HTERT RPE-1 (cell line): ENCODE measurements around the gene STX16.

Experiments used
- in situ Hi-C: fragments of 300-500 bp; cut with MboI; formaldehyde crosslinking; loops from 4 replicates; pipeline ENCODE4 v1.14.3; 2020; ENCODE audit warnings: low sequenced_read_pairs

STX16 gene

DNA sequence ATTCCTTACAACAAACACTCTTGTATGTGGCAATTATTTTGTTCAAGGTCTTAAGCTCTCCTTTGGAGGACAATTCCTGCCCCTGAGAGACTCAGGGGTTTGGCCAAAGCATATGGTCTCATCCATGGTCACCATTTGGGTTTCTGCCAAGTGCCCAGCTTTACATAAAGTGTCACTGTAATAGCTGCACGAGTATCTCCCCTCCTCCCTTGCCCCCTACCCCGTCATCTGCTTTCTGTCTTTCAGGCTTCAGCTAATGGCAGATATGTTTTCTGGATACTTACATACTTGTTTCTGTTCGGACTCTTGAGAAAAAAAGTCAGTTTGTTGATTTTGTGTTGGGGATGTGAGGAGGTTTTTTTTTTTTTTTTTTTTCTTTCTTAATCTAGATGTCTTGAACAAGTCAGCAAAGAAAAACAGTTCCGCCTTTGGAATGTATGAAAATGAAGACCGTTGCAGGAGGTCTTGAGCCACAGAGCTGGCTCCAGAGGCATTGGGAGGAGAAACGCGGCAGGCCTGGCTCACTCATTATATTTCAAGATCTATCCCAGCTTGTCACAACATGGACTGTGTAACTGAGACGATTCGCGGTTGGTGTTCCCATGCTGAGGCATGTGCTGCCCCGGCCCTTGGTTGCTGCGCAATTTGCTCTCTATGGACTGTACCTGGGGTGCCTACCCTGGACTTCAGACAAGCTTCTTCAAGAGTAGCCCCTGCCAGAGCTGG is 32.6 kb upstream of the STX16 start:
- in situ Hi-C loops: no loop called here

GRCh38 chr20:58619077-58619863 is 31.8 kb upstream of the STX16 start:
- in situ Hi-C loops: no loop called here

DNA sequence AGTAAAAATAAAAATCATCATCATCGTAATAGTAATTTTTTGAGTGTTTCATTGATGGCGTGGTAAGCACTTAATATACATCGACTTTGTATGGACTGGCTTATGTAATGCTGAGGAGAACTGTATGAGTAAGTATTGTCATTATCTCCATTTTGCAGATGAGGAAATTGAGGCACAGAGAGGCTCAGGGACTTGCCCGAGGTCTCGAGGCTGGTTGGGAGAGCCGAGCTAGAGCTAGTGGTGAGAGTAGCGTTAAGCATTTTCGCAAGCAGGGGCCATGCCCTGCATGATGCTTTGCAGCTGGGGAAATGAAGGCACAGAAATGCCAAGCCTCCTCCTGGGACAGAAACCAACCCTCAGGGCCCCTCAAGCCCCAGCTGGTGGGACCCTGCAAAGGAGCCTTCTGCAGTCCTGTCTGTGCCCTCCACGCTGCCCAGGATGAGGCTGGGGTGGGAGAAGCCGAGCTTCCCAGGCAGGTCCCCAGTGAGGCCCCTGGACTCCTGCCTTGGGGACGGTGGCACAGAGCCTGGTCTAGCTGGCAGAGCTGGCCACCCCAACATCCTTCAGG is 31.1 kb upstream of the STX16 start:
- in situ Hi-C loops: no loop called here

- in situ Hi-C loops: no loop called here
Measured at GRCh38 chr20:58621906-58622548, 29.1 kb upstream of the STX16 start.

- in situ Hi-C loops: no loop called here
Measured at GRCh38 chr20:58622671-58623578, 28.2 kb upstream of the STX16 start.

GRCh38 chr20:58623579-58624473 is 27.3 kb upstream of the STX16 start:
- in situ Hi-C loops: no loop called here

- in situ Hi-C loops: no loop called here
Measured at GRCh38 chr20:58624687-58625086, 26.4 kb upstream of the STX16 start.

GRCh38 chr20:58625585-58625984 is 25.5 kb upstream of the STX16 start:
- in situ Hi-C loops: no loop called here

GRCh38 chr20:58626051-58626450 is 25.0 kb upstream of the STX16 start:
- in situ Hi-C loops: no loop called here

- in situ Hi-C loops: no loop called here
Measured at GRCh38 chr20:58627212-58628072, 23.6 kb upstream of the STX16 start.

DNA sequence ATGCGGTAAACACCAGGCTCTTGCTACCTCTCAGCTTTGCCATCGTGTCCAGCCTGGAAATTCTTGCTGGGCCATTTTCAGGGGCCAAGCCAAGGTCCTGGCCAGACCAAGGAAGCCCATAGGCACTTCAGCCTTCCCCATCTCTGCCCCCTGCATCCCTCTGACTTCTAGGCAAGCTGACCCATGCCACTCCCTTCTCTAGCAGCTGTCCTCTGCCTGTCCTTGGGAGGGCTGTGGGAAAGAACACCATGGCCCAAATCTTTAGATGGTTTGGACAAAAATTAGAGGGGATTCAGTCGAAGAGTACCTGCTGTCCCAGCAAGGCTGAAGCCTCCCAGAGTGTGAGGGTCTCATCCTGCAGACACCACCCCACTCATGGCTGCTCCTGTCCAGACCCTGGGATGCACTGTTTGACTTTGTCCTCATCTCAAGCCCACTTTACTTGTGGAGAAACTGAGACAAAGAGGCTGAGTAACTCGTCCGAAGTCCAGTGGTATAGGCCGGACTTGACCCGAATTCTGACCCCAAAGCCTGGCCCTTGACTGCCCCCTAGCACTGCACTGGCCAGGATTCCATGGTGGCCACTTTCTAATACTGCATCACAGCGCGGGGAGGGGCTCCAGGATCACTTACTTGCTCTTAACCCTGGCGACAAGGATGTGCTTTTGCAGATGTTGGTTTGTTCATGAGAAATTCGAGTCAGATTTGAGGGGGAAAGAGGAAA is 22.4 kb upstream of the STX16 start:
- in situ Hi-C loops: no loop called here

DNA sequence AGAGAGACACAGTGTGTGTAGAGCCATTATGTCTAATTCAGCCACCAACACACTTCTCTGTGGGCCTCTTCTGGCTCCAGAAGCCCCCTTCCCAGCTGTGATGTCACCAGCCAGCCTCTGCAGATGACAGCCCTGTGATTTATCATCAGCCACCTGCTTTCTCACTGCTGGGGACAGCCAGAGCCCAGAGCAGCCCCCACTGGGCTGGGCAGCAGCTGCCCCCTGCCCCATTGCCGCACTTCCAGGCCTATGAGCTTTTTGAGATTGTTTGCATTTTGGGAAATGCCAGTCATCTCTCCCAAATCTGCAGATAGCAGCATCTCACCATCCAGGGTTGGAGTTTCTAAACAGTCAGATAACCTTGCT is 21.9 kb upstream of the STX16 start:
- in situ Hi-C loops: no loop called here

DNA sequence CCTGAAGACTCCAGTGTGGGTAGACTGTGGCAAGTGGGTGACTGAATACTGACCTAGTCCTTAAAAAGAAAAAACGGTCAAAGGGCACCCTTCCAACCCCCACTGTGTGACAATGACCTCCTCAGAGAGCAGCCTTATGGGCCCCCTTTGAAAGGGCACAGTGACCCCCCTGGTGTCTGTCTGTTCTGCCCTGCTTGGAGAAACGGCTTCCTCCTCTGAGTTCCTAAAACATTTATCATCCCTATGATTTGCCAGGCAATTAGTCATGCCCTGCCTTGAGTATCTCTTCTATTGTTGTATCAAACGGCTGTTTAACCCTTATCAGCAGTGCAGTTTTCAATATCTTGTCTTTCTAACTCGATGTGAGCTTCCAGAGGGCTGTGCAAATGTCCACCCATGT is 21.0 kb upstream of the STX16 start:
- in situ Hi-C loops: no loop called here

DNA sequence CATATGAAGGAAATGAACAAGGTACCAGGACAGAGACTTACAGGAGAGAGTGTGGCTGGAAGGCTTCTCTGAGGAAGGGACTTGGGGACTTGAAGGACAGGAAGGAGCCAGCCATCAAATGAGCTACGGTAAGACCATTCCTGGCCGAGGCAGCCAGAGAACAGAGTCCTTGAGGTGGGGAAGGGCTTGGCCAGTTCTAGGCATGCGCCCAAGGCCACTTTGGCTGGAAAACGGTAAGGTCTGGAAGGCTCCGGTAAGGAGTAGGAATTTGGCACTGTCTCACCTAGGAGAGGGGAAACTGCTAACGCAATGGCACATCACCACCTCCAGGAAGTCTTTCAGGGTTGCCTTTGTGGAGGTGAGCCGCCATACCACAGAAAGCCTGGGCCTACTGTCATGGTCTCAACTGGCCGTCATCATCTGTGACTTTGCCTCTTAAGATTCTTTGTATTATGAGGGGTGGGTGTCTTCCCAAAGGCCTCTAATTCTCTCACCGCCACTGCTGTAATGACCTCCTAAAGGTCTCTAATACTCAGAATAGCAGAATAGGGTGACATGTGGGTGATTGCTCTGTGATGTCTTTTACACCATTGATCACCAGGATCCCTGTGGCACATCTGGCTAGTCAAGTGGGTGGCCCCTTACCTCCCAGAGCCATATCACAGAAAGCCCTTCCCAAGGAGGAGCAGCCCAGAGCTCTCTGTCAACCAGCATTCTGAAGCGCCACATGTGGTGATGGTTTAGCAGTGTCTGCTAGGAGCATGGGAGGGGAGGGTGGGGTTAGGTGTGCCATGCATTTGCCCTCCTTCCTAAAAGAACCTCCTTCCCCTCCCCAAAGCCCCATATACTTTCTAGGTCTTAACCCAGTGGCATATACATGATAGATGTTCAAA is 17.7 kb upstream of the STX16 start:
- in situ Hi-C loops: no loop called here

GRCh38 chr20:58634059-58634458 is 17.0 kb upstream of the STX16 start:
- in situ Hi-C loops: no loop called here

DNA sequence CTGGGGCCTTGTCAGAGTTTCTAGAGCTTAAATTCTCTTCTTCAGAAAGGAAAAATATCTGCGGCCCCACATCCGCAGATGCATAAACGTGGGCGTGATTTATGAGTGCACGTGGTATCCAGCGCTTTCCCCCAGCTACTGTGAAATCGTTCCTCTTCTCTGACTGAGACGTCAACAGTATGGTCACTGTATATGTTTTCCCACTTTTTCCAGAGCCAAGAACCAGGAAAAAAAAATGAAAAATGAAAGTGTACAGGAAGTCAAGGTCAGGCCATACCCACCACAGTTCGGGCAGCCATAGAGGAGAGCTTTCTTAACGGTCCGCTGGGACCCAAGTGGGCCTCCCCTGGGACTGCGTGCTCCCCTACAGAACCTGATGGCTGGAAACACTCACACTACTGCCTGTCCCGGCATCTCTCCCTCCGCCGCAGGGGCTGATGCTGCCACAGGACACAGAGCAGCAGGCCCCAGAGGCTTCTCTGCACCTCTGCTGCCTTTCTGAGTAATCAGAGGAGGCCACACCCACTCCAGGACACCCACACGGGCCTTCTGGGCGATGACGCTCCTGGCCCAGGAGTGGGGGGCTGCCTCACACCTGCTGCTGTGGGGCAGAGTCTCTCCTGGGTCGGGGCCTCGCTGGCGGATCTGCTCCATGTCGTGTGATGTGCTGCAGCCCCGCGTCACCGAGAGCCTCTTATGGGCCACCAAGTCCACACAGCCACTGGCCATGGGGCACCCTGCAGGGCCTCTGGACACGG is 16.4 kb upstream of the STX16 start:
- in situ Hi-C loops: no loop called here
